NCI-H510A (cell line): ENCODE measurements around the gene AIDA.
A peak's percentile ranks its signal among the peaks of the same experiment; 100 is the strongest.

Source experiments
- DNase-seq: peaks from one replicate; lab custom pipeline; 2025; lab: John Stamatoyannopoulos, UW

Gene AIDA

DNA sequence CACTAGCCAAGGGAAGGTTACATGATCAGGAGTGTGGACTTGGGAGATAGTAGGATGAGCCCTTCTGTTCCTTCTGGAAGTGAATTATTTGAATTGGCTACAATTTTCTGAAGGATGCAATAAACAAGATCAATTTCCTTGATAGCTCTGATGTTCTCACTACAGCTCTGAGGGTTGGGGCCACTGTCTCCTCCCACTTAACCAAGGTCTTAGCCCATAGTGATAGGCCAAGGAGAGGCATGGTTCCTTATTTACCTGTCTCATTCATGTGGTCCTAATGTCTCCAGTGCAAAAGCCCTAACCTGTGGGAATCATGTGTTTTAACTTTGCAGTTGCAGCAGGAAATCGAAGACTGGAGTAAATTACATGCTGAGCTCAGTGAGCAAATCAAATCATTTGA is 59.6 kb downstream of the AIDA start:
- DNase-seq, result no peak

DNA sequence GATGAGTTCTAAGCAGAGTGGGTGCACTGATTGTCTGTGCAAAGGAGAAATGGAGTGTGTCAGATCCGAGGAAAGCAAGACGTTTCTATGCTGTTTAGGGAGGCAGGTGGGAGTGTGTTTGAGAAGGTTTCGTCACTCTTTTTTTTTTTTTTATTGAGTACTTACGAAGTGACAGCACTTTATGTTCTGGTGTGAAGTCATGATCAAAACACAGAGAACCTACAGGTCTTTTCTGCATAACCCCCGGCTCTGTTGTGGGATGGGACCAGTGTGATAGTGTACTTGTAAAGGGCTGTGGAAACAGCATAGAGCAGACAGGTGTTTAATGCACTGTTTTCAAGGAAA is 67.7 kb downstream of the AIDA start:
- no peak for DNase-seq

DNA sequence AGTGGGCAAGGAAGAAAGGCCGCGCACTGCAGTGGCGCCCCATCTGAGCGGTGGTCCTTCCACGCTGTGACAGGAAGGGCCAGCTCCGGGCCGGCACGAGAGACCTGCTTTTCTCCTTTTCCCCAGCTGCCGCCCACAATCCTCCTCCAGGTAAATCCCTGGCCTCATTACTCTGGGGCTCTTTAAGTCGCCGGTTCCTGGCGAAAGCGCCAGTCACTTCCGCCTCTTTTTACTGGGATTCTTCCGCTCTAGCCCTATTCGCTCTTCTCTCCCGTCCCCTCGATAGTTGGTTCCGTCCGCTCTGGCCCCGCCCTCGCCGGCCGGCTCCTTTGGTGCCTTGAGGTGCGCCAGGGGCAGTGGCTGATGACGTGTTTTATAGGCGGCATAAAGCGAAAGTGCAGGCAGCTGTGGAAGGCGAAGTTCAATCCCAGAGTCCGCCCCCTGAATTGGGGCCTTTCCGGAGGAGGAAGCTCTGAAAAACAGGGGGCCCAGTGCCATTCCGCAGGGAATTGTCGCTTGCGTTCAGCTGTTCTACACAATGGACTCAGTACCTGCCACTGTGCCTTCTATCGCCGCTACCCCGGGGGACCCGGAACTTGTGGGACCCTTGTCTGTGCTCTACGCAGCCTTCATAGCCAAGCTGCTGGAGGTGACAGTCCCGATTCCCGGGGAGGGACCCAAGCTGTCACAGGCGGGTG is 68.2 kb downstream of the AIDA start:
- peak; percentile 94 for DNase-seq

DNA sequence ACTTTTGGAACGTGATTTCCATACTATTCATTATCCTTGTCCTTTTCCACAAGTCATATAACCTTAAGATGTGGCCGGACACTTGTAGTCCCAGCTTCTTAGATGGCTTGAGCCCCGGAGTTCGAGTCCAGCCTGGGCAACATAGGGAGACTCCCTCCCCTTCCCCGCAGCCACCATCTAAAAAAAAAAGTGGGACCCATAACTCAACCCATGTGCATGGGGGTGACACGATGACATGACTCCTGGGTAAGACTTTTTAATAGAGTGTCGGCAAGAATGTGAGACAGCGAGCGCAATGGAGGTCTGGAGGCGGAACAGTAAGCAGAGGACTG is 68.7 kb downstream of the AIDA start:
- DNase-seq, result no peak

DNA sequence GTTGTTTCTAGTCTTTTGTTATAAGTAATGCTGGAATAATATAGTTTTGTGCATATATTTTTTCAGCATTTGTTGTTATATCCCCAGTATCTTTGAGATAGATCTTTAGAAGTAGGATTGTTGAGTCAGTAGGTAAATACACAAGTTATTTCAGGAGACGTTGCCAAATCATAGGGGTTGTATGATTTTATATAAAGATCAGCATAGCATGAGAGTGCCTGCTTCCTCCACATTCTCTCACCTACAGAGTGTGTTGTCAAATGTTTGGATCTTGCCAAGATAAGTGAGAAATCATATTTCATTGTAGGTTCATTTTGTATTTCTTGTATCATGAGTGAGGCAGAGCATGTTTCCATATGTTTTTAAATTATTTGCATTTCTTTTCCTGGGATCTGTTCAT is 69.8 kb downstream of the AIDA start:
- no peak for DNase-seq

DNA sequence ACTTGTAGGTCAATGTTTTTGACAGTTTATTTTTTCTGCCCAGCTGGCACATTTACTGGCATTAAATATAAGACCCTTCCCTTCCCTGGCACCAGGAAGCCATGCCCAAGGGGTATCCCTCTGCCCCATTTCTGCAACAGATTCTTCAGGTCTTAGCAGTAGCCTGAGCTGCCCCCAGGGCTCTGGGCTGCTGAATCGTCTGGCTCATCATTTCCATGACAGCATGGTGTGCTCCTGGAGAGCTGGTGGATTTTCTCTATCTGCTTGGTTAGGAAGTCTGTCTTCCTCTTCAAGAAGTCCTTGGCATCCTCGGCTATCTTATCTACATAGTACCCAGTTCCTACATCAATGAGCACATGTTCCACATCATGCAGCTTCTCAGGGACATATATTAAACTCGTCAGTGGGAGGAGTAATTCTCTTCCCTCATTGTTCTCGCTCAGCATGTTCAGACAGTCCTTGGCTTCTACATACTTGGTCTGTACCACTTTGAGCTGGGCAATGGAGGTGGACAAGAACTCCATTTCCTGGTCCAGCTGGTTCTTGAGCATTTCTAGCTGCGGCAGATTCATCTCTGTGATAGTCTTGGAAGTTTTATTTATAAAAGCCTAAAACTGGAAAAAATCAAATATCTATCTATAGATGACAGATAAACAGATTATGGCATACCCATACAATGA is 70.9 kb downstream of the AIDA start:
- DNase-seq, result no peak

DNA sequence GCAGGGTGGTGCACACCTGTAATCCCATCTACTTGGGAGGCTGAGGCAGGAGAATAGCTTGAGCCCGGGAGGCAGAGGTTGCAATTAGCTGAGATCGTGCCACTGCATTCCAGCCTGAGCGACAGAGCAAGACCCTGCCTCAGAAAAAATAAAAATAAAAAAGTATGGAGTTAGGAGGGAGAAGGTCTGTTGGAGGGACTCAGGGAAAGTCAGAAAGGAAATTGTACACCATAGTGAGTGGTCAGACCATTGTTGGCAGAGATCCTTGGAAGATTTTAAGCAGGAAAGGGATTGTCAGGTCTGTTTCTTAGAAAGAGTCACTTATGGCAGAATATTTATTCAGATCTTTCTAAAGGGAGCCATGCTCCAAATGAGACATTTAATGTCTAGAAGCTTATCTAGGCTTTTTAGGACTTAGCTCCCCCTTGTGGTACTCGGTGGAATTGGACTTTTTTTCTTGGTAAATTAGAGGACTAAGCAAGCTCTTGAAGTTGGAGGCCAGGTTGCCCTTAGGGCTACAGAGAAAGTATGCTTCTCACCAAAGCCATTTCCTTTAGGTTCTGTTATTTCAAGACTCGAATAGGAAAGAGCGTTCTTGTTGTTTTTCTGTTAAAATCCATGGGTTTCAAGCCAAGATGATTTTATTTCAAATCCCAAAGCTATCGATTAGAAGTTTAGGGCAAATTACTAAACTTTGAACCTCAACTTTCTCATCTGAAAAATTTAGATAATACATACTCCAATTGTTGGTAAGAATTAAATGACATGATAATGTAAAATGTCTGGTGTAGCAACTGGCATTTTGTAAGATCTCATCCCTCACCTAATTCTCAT is 77.9 kb downstream of the AIDA start:
- DNase-seq, result peak; percentile 18

DNA sequence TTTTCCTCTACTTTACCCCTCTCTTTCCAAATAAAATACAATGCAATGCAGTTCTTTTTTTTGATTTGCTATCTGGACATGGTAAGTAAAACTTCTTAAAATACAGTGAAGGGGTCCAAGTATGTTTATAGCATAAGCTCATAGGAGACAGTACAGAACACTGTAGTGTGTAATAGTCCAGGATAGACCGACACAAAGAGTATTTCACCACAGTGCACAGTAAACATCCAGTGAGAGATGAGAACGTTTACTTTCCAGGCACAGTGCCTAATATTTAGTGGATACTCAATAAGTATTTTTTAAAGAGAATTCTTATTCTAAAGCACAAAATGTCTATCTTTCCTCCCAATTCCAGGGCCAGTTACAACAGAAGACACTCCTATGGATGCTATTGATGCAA is 79.5 kb downstream of the AIDA start:
- no peak for DNase-seq

DNA sequence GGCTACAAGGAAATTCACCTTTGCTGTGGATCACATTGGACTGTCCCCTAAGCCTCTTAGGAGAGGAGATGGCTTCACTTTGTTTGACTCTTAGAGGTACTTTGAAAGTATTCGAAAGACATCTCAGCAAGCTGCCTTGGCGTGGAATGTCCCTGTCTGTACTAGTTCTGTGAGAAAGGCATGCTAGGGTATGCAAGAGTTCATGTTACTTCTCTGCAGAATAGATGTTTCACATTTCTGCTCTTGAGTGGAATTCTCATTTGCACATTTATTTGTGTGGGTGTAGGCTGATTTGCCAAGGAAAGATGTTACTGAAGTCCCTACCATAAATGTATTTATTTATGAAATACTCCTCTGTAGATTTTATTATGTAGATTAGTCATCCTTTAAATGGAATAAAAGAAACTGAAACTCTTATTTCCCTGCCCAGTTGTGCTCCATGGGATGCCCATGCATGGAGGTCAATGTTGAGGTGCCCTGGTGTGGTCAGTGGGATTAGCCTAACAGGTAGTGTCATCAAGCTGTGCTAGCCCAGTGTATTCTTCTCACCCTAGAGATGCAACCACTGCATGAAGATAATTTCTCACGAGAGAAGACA is 80.6 kb downstream of the AIDA start:
- no peak for DNase-seq

DNA sequence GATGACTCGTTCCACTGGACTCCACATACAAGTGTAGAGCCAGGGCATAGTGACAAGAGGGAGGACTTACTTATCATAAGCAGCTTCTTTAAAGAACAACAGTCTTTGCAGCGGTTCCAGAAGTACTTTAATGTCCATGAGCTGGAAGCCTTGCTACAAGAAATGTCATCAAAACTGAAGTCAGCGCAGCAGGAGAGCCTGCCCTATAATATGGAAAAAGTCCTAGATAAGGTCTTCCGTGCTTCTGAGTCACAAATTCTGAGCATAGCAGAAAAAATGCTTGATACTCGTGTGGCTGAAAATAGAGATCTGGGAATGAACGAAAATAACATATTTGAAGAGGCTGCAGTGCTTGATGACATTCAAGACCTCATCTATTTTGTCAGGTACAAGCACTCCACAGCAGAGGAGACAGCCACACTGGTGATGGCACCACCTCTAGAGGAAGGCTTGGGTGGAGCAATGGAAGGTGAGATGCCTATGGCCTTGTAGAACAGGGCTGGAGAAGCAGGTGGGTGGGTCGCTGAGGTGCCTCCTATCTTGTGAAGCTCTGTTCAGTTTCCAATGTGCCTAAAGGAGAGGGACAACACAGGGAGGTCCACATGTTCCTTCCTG is 82.3 kb downstream of the AIDA start:
- no peak for DNase-seq

DNA sequence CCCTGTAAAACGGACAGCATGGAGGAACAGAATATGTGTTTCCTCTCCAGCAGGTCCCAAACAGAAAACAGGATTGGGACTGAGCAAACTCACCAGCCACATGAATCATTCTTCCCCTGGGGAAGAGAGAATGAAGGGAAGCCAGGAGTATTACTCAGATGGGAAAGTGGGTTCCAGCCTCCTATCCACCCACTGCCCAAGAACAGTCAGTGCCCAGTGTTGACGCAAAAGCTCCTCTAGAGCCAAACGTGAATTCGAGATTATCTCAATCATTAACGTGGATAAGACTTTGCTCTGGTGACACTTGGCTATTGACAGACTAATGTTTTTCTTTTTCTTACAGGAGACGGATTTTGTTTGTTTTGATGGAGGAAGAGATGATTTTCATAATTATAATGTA is 85.1 kb downstream of the AIDA start:
- DNase-seq, result no peak

DNA sequence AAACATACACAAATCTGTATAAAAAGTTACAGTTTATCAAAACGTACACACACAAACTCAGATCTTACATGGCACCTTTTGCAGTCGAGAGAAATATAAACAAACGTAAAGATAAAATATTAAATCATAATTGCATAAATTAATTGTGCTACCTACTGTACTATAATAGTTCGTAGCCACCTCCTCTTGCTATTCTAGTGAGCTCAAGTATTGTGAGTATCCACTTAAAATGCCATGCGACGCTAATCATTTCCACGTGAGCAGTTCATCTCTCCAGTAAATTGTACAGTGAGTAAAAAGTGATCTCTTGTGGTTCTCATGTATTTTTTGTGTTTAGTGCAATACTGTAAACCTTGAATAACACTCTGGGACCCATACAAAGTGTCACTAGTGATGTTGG is 88.1 kb downstream of the AIDA start:
- DNase-seq, result no peak

DNA sequence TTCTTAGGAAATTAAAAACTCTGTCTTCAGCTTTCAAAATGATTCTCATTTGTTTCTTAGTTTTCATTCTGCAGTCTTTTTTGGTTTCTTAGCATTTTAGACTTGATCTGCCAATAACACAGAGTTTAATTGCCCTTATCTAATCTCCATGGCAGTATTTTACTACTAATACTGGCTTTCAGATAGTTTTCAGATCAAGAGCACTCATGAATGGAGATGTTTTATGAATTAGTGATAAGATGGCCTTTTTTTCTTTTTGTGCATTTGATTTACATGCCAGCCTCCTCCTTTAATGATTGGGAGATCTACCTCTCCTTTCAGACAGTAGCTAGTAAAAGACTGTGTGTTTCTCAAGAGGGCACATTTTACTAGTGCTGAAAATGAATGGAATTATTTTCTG is 88.8 kb downstream of the AIDA start:
- no peak for DNase-seq

DNA sequence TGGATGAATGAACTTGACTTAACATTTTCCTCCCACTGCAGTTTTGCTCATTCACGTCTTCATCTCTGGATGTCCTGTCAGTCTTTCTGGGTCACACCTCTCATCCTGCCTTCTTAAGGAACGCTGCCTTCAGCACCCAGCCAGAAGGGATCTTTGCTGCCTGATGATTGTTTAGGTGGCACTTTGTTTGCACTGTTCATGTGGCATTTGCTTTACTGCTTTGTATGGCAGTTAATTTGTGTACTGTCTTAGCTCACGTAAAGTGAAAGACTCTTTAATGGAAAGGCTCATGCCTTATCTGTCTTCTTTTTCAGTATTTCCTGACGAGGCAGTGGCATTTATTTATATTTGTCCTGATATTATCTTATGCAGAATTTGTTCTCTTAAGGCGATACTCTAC is 89.5 kb downstream of the AIDA start:
- no peak for DNase-seq

DNA sequence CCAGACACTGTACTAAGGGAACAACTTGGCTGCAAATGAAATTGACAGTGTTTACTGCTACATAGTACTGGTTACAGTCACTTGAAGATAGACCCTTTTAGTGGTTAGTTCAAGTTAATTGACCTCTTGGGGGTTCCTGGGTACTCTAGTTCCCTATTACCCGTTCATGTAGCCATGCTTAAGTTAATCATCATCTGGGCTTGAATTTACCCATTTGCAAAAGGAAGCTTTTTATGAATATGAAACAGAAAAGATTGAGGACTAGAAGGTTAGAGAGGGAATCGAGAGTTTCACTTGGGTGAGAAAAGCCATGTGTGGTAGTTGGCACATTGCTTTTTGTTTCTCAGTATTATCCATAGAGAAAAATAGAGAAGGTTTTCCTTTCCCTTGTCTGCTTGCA is 91.7 kb downstream of the AIDA start:
- DNase-seq, result no peak

DNA sequence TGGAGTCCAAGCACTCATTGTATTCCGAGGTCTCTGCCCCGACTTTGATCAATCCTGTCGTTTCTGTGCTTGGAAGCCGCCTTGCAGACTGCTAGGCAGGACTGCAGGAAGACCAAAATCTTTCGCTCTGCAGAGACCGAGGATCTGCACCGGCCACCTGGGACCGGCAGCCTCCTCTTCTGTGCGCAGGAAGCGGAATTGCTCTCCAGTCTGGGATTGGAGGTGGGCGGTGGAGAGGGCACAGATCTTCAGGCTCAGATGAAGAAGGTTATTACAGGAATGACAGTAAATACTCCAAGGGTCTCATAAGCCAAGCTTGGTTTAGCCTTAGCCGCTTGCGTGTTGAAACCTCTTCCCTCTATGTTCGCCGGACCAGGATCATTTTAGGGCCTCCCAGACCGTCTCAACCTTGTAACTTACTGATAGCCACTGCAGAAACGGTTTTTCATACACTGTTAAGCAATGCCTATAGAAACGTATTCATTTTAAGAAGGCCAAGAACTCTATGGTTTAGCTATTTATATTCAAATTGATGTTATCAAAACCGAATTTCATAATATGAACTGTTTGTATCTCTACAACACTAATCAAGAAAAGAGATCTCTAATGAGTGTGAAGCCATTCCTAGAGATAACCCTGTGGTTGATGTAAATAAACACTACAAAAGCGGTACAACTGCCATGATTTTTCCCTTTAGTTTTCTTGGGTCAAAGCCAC is 93.3 kb downstream of the AIDA start:
- DNase-seq, result peak; percentile 3
